ENCODE data around the gene CD300LB.
"Not testable (repeated sequence)": the region's sequence is repeated elsewhere in the genome, so short reads cannot be mapped to it uniquely, and the experiment has no call there.

Gene CD300LB

GRCh38 chr17:74528491-74529199, 2.6 kb downstream of the CD300LB start:
- peak; percentile 47 for DNase-seq
- in situ Hi-C loops (cut with MboI; ENCODE audit: low pct_unique_long_range_greater_than_20kb, low sequenced_read_pairs), result no loop called here

- in situ Hi-C loops (cut with MboI; ENCODE audit: low pct_unique_long_range_greater_than_20kb, low sequenced_read_pairs), result no loop called here
- no peak for DNase-seq
Measured at GRCh38 chr17:74527756-74528155, 3.5 kb downstream of the CD300LB start.

DNA sequence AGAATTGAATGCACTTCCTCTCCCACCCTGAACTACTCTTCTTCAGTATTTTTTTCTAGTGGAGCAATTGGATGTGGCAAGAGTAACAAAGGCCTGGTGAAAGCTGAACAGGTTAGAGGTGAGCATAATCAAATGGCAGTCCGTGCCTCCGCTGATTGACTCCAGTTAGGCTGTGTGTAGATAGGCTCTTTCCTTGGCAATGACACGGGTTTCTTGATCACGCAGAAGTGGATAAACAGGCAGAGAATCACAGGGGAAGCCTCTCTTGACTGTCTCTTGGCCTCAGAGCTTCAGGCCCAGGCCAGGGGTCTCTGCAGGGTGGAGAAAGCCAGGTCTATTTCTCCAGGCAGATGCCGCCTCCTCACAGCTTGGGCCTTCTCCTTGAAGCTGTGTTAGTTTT, 4.2 kb downstream of the CD300LB start:
- in situ Hi-C loops (cut with MboI; ENCODE audit: low pct_unique_long_range_greater_than_20kb, low sequenced_read_pairs), result no loop called here

GRCh38 chr17:74526681-74527080, 4.6 kb downstream of the CD300LB start:
- in situ Hi-C loops (cut with MboI; ENCODE audit: low pct_unique_long_range_greater_than_20kb, low sequenced_read_pairs), result no loop called here

More for the DNA sequence above, 4.2 kb downstream of the CD300LB start:
- no peak for DNase-seq

DNA sequence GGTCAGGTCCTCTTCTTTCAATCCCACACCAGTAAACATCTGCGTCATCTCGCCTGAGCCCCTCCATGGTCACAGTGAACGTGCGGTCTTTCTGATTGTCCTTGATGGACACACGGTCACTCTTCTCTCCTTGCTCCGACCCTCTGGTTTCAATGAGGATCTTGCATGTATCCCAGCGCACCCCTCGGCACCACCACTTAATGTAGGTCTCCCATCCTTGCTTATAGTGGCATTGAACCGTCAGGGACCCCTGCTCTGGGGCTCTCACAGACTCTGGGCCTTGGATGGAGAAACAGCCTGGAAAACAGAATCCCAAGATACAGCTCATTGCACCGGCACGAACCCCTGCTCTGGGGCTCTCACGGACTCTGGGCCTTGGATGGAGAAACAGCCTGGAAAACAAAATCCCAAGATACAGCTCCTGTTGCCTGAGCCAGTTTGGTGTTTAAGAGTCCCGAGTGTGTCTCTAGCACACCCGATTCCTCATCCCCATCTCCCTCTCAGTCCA, 5.4 kb downstream of the CD300LB start:
- in situ Hi-C loops (cut with MboI; ENCODE audit: low pct_unique_long_range_greater_than_20kb, low sequenced_read_pairs), result no loop called here

More at GRCh38 chr17:74526681-74527080, 4.6 kb downstream of the CD300LB start:
- DNase-seq, result no peak

DNA sequence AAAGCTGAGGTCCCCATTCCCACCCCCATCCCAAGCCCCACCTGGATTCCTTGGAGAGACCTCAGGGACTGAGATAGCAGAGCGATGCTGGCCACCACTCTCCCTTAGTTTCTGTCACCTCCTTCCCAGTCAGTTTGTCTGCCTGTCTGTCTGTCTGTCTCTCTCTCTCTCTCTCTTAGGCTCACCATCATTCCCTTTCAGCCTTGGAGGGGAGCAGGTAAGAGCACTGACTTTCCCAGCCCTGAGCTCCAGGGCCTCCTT, 5.9 kb downstream of the CD300LB start:
- in situ Hi-C loops (cut with MboI; ENCODE audit: low pct_unique_long_range_greater_than_20kb, low sequenced_read_pairs), result no loop called here
- no peak for DNase-seq

More for the DNA sequence above, 5.4 kb downstream of the CD300LB start:
- no peak for DNase-seq

DNA sequence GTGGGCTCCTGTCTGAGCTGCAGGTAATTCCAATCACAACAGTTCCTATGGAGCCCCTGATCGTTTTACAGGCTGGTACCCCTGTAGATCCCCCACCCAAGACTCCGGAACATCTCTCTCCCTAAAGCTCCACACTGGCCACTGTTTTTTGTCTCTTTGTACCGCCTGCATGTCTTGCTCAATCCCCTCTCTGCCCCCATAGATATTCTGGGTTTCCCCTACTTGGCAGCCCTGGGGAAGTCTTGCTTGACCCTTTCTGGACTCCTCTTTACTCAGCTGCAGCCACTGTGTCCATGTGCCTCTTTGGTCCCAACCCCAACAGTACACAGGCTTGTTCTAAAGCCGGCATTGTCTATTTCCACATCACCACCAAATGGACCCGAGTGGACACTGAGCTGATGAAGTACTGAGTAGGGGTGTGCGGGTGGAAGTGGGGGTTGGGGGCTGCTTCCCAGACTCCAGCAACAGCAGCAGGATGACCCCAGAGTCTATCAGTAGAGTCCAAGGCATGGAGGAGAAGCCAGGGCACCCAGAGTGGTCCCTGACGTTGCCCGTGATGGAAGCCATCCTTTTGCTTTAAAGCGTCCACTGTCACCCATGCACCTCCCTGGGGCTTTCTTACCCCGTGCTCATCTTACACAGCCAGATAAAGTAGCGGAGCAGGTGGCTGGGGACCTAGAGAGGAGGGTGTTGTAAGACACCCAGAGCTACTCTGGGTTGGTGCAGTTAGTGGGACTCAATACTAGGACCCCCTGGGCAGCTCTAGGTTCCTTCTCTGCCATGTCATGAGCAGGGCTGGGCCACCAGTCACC, 6.4 kb downstream of the CD300LB start:
- no peak for DNase-seq
- in situ Hi-C loops (cut with MboI; ENCODE audit: low pct_unique_long_range_greater_than_20kb, low sequenced_read_pairs), result no loop called here

DNA sequence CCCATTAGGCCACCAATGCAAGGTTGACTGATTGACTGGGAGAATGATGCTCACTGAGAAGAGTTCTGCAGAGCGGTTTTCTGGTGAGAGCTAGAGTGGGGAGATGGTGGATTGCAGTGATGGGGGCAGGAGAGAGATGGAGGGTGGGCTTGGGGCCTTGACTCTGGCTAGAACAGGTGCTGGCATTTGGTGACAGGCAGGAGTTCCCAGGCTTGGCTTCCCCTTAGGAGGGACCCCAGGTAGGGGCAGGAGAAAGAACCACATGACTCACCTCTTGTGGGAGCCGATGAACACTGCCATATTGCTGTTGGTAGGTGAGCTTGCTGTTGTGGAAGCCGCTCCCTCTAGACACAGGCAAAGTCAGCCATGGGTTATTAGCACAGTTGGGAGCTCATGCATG, 8.0 kb downstream of the CD300LB start:
- no peak for DNase-seq
- in situ Hi-C loops (cut with MboI; ENCODE audit: low pct_unique_long_range_greater_than_20kb, low sequenced_read_pairs), result no loop called here

GRCh38 chr17:74522381-74523105, 8.7 kb downstream of the CD300LB start:
- in situ Hi-C loops (cut with MboI; ENCODE audit: low pct_unique_long_range_greater_than_20kb, low sequenced_read_pairs), result no loop called here
- no peak for DNase-seq

- in situ Hi-C loops (cut with MboI; ENCODE audit: low pct_unique_long_range_greater_than_20kb, low sequenced_read_pairs), result no loop called here
- DNase-seq, result peak; percentile 75
Measured at GRCh38 chr17:74521701-74522201, 9.5 kb downstream of the CD300LB start.

DNA sequence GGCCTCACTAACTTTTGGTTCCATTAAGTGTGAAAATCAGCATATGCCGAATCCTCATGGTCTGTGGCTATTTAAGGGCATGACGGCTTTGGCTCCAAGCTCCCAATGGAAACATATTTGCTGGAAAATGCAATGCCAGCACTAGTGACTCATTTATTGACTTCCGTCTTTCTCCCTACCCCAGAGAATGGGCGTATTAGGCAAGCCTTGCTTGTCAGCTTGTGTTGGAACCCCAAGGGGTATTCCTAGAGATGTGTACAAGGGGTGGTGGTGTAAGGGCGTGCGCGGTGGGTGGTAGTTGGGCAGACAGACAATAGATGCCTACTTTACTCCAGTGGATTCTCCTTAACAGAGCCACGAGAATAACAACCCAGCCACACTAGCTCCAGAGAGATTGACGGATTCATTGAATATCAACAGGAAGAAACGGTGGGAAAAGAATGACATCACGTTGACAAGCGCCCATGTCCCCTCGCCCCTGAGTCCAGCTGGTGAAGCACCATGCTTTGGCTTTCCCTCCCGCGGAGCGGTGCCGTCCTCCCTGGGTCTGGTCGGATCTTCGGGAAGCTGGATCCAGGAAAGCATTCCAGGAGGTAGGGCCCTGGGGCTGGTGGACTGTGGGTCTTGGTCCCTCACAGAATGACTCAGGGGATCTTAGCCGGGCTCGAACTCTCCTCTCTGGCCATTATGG, 10.3 kb downstream of the CD300LB start:
- no peak for DNase-seq
- in situ Hi-C loops (cut with MboI; ENCODE audit: low pct_unique_long_range_greater_than_20kb, low sequenced_read_pairs), result no loop called here

GRCh38 chr17:74520016-74520434, 11.2 kb downstream of the CD300LB start:
- in situ Hi-C loops (cut with MboI; ENCODE audit: low pct_unique_long_range_greater_than_20kb, low sequenced_read_pairs), result no loop called here
- DNase-seq, result peak; percentile 88

DNA sequence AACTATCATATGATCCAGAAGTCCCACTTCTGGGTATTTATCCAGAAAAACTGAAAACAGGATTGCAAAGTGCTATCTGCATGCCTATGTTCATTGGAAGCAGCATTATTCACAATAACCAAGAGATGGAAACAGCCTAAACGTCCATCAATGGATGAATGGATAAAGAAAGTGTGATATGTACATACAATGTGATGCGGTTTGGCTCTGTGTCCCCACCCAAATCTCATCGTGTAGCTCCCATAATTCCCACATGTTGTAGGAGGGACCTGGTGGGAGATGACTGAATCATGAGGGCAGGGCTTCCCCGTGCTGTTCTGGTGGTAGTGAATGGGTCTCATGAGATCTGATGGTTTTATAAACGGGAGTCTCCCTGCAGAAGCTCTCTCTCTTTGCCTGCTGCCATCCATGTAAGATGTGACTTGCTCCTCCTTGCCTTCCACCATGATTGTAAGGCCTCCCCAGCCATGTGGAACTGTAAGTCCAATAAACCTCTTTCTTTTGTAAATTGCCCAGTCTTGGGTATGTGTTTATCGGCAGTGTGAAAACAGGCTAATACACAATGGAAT, 12.8 kb downstream of the CD300LB start:
- DNase-seq; in situ Hi-C loops (cut with MboI; ENCODE audit: low pct_unique_long_range_greater_than_20kb, low sequenced_read_pairs): not testable (repeated sequence)

GRCh38 chr17:74516561-74517328, 14.5 kb downstream of the CD300LB start:
- in situ Hi-C loops (cut with MboI; ENCODE audit: low pct_unique_long_range_greater_than_20kb, low sequenced_read_pairs), result no loop called here
- DNase-seq, result no peak

- in situ Hi-C loops (cut with MboI; ENCODE audit: low pct_unique_long_range_greater_than_20kb, low sequenced_read_pairs), result no loop called here
- DNase-seq, result no peak
Measured at GRCh38 chr17:74515941-74516340, 15.3 kb downstream of the CD300LB start.

DNA sequence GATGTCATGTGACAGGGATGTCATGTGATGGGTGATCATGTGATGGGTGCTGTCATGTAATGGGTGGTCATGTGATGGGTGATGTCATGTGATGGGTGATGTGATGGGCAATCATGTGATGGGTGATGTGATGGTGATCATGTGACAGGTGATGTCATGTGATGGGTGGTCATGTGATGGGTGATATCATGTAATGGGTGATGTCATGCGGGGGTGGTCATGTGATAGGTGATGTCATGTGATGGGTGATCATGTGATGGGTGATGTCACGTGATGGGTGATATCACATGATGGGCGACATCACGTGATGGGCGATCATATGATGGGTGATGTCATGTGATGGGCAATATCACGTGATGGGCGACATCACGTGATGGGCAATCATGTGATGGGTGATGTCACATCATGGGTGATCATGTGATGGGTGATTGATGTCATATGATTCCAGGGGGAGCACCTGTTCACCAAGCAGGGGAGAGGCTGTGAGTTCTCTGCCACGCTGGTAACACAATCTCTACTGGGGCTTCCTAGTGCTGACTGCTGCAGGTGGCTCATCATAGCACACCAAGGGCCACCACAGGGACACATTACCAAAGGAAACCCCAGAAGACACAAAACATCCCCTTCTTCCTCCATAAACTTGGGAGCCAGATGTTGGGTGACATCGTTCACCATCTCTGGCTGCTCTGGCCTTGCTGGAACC, 16.5 kb downstream of the CD300LB start:
- DNase-seq, result no peak
- in situ Hi-C loops (cut with MboI; ENCODE audit: low pct_unique_long_range_greater_than_20kb, low sequenced_read_pairs), result no loop called here

GRCh38 chr17:74513987-74514631, 17.2 kb downstream of the CD300LB start:
- DNase-seq, result peak; percentile 56
- in situ Hi-C loops (cut with MboI; ENCODE audit: low pct_unique_long_range_greater_than_20kb, low sequenced_read_pairs), result no loop called here

Data from KBM-7 (cell line).